ENCODE results near the gene PLEK.
"Not testable (repeated sequence)": the region's sequence is repeated elsewhere in the genome, so short reads cannot be mapped to it uniquely, and the experiment has no call there.

PLEK gene

DNA sequence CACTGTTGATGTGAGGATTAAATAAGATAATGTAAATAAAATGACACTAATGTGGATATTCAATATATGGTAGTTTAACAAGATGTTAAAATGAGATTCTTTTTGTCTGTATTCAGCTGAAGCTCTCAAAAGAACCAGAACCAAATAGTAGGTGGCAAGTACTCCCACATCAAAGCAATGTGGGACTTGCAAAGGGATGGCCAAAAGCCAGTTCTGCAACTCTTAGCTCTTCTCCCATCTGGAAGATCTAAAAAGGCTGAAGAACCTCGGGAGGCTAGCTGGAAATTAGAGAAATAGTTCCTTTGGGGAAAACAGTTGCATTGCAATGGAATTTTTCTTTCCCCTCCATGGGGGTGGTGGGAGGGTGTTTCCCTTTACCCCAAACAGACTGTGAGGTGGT, 53.3 kb downstream of the PLEK start:
- DNase-seq = no peak

DNA sequence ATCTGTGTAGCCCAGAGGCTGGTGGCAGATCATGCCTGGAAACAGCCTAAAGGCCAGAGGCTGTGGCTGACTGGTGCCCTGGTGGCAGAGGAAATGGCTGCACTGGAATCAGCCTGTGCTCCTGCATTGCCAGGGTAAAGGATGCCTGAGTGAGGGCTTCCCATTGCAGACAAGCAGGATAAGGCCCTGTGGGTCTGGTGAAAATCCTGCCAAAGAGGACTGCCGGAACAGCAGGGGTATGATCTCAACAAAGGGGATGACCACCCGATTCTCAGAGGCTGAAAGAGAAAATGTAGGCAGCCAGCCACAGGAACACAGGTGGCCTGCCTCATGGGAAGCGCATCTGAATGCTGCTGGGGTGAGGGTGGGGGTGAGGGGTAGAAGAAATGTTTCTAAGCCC, 53.8 kb downstream of the PLEK start:
- DNase-seq = no peak

DNA sequence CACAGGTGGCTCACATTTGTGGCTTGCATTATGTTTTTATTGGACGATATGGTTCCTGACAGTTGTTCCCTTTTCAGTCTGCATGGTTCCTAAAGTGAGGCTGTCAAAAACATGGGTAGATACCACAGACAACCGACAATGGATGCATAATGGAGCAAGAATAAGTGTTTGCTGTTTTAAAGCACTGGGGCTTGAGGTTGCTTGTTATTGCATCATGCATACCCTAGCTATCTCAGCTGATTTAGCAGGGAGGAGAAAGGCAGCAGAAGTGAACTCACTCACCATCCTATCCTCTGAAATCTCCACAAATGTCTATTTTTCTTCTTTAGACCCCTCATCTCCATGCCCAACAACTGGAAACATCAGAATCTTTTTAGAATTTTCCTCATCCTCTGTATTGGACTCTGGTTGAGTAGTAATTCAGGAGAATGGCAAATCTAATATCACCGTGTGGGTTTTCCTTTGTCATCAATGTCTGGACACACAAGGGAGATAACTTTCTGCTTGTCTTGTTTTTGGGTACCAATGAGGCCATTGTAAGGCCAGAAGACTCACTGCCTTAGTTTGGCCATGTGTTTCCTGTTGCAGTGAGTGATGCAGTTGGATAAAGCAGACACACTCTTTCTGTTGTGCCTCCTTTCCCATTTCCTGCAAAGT, 55.3 kb downstream of the PLEK start:
- no peak for DNase-seq

GRCh38 chr2:68423966-68424650, 59.0 kb downstream of the PLEK start:
- no peak for DNase-seq

GRCh38 chr2:68425503-68425902, 60.4 kb downstream of the PLEK start:
- no peak for DNase-seq

- DNase-seq = no peak
These were observed 61.4 kb downstream of the PLEK start for GRCh38 chr2:68426446-68426845.

DNA sequence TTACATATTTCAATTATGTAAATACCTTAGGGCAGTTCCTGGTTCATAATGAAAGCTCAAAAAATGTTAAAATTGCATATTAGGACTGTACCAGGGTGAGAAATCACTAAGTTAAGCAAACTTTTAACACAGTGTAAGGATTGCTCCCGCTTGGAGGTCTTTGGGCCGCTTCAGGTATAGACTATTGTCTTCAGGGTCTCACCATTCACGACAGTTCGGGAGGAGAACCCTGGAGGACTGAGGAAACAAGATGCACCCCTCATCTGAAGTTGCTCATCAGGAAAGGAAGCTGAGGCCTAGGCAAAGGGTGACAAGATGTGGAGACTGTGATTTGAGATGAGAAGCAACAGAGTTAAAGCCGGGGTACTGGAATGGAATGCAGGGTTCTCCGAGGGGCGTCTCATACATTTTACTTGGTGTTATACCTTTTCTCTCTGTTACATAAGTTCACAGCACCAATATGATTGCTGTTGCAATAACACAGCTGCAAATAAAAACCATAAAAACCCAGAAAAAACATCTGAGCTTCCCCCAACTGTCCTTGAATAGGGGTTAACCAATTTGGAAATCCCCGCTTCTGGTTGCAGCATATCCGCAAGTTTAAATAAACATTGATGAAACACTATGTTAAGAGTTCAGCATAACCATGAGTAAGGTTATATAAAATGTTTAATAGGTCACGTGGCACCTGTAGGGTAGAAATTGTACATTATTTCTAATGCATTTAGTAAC, 61.9 kb downstream of the PLEK start:
- no peak for DNase-seq

DNA sequence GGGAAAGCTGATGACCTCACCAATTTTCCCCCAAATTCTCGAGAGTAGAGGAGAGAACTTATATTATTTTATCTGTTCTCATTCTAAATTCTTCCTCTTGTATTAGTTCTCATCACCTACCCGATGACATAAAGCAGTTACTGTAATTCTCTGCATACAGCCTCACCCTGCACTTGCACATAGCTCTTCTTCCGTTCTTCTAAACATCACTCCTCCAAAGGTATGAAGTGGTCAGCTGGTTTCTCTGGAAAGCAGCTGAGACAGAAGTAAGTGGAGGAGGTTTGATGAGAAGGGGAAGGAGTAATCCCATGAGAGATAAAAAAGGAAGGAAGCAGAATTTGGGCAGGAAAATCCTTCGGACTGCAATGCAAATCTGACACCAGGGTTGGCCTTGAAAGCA, 63.0 kb downstream of the PLEK start:
- DNase-seq = no peak

- DNase-seq = no peak
These were observed 63.7 kb downstream of the PLEK start for GRCh38 chr2:68428746-68429145.

DNA sequence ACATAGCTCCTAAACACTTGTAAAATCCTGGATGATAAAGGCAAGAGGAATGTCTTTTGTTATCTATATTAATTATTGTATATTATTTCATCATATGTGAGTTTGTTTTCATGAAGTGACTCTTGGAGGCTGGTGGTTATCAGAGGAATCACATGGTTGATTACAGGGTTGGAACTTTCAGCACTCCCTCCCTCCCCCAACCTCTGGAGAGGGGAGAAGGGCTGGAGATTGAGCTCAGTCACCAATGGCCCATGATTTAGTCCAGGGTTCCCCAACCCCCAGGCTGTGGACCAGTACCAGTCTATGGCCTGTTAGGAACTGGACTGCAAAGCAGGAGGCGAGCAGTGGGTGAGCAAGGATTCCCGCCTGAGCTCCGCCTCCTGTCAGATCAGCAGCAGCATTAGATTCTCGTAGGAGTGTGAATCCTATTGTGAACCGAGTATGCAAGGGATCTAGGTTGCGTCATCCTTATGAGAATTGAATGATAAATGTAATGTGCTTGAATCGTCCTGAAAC, 64.3 kb downstream of the PLEK start:
- no peak for DNase-seq

DNA sequence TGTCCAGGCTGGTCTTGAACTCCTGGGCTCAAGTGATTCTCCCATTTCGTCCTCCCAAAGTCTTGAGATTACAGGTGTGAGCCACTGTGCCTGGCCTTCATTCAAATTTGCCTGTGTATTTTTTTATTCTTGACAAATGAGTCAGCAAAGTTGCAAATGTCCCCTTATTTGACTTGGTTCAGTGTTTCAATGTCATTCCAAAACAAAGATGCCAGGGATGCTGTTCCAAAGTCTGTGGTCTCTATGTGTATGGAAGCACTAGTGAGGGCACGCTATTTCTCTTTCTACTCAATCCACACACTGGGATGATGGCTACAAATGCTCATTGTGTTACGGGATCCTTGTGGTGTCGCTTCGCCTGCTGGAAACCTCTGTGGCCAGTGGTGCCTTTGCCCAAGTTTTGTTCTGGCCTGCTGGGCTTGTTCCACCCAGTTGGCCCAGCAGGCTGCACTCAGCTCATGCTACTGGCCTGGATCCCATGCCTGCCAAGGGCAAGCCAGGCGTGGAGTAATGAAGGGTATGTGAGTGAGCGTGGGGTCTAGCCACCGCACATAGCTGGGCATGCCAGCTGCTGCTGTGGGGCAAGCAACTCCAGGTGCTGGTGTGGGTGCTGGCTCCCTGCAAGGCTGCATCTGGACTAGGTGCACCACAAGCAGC, 66.4 kb downstream of the PLEK start:
- no peak for DNase-seq

- DNase-seq = no peak
These were observed 67.9 kb downstream of the PLEK start for GRCh38 chr2:68432696-68433658.

DNA sequence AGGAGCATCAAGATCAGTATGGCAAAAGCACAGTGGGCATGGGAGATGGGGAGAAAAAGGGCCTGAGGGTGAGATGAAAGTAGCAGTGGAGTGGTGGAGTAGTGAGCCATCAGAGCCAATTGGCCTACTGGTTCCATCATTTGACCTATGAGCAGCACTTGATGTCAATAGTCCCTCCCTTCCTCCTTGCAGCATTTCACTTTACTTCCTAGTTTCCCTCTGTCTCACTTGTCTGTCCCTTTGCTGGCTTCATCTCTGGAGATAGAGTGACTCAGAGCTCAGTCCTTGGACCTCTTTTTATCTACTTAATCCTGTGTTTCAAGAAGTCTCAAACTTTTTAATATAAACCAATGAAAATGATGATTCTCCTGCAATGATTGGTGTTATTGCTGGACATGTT, 69.9 kb downstream of the PLEK start:
- DNase-seq = no peak

- no peak for DNase-seq
These were observed 70.5 kb downstream of the PLEK start for GRCh38 chr2:68435615-68436014.

DNA sequence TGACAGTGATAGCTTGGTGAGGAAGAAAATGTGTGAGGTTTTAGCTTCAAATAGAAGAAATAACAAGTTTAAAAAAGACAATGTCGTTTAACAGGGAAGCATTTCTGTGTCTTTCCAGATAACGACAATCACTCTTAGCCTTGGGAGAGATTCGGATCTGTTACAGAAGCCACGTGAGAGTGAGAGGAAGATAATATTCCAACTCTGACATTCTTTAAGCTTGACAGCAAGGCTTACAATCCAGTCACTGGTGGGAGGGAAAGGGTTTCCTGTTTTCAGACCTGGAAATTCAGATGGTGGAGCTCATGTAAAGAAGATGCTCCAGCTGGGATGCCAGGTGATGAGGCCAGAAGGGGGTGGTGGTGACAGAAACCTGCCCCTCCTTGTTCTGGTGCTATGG, 71.2 kb downstream of the PLEK start:
- no peak for DNase-seq

- no peak for DNase-seq
These were observed 73.6 kb downstream of the PLEK start for GRCh38 chr2:68438455-68439303.

GRCh38 chr2:68441179-68441993, 76.3 kb downstream of the PLEK start:
- DNase-seq = peak; percentile 91

GRCh38 chr2:68441994-68442322, 76.9 kb downstream of the PLEK start:
- DNase-seq = no peak

DNA sequence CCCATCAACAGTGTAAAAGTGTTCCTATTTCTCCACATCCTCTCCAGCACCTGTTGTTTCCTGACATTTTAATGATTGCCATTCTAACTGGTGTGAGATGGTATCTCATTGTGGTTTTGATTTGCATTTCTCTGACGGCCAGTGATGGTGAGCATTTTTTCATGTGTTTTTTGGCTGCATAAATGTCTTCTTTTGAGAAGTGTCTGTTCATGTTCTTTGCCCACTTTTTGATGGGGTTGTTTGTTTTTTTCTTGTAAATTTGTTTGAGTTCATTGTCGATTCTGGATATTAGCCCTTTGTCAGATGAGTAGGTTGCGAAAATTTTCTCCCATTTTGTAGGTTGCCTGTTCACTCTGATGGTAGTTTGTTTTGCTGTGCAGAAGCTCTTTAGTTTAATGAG, 81.3 kb downstream of the PLEK start:
- DNase-seq = not testable (repeated sequence)
